ENCODE results near the gene L3MBTL2. TPM values are rescaled to one million over a fixed set of nuclear protein-coding genes. Genes with fewer than 3 reads are reported as not detected.
"Not testable (repeated sequence)": the region's sequence is repeated elsewhere in the genome, so short reads cannot be mapped to it uniquely, and the experiment has no call there.

Gene L3MBTL2
- total RNA-seq, 1 donor from 2014 or later = 33.2 TPM

GRCh38 chr22:41241133-41241676 lies 36.1 kb downstream of the L3MBTL2 start:
- no peak for DNase-seq

DNA sequence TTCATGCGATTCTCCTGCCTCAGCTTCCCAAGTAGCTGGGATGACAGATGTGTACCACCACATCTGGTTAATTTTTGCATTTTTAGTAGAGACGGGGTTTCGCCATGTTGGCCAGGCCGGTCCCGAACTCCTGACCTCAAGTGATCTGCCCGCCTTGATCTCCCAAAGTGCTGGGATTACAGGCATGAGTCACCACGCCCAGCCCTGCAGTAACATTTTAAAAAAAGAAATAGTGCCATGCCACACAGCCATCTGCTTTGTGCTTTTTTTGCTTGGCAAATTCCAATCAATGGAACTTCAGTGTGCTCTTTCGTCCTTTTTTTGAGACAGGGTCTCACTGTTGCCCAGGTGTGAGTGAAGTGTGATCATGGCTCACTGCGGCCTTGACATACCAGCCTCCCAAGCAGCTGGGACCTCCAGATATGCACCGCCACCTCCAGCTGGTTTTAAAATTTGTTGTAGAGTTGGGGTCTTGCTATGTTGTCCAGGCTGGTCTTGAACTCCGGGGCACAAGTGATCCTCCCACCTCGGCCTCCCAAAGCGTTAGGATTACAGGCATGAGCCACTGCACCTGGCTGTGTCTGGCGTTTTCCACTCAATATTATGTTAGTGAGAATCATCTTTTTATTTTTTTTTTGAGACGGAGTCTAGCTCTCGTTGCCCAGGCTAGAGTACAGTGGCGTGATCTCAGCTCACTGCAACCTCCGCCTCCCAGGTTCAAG lies 37.4 kb downstream of the L3MBTL2 start:
- DNase-seq = no peak

- DNase-seq = no peak
These were observed 38.2 kb downstream of the L3MBTL2 start for GRCh38 chr22:41243361-41243760.

- DNase-seq = peak; percentile 15
These were observed 40.9 kb downstream of the L3MBTL2 start for GRCh38 chr22:41245917-41246499.

DNA sequence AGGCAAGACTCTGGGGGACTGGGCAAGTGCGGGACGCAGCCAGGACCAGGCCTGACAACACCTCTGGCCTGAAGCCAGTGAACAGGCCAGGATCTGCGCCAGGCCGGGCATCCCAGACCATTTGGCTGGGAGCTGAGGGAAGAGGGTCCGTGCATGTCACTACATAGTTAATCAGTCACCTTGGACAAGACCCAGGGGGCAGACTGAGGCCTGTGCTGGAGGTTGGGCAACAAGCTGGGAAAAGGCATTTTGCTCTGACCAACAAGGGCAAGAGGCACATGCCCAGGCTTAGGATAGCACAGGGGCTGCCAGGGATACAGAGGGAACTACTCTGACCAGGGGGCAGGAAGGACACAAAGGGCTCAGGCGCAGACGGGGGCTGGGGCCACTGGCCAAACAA lies 42.6 kb downstream of the L3MBTL2 start:
- no peak for DNase-seq

- no peak for DNase-seq
These were observed 43.2 kb downstream of the L3MBTL2 start for GRCh38 chr22:41248314-41248713.

DNA sequence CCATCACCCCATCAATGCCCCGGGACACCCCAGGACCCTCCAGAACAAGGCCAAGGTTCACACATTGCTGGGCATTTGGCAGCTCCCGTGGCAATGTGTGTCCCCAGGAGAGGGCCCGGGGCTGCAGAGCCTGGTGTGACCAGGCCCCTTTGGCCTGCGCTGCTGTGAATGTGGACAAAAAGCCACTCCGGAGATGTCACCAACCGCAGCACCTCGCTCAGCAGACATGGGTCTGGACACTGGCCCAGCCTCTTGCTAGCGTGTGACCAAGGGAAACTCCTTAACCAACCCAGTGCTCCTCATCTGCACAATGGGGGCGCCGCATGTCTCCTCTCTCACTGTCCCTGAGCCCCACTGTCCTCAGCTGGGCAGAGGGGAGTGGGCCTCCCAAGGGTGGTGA lies 43.6 kb downstream of the L3MBTL2 start:
- DNase-seq = no peak

DNA sequence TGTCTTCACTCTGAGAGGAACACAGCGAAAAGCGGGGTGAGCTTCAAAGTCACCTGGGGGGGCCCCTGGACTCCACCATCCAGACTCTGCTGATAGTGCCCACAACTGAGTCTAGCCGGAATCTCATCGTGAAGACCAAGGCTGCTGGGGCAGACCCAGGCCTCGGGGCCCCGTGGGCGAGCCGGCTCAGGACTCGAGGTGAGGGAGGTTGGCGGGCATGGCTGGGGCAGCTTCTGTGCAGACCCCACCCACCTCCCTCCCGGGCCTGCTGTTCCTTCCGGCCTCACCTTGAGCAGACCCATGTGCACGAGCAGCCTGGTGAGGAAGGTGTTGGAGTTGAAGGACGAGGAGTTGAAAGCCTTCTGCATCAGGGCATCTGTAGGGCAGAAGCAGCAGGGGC lies 44.3 kb downstream of the L3MBTL2 start:
- DNase-seq = no peak

DNA sequence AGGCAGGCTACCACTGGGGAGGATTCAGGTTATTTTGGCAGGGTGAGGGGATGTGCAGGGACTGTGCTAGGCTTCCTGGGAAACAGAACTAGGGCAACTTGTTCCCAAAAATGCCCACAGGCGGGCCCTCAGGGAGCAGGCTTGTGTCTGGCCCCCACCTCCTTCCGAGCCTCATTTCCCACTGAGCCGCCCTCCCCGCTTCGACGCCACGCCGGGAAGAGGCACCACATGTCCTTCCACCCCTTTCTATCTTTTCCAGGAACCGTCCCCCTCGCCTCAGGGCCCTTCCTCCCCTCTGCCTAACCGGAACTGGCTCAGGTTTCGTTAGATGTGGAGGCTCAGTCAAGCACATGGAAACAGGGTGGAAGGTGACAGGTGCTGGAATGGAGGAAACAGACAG lies 45.0 kb downstream of the L3MBTL2 start:
- DNase-seq = no peak

- no peak for DNase-seq
These were observed 47.3 kb downstream of the L3MBTL2 start for GRCh38 chr22:41252365-41252764.

GRCh38 chr22:41254230-41254629 lies 49.1 kb downstream of the L3MBTL2 start:
- DNase-seq = no peak

- peak; percentile 85 for DNase-seq
These were observed 51.4 kb downstream of the L3MBTL2 start for GRCh38 chr22:41256254-41257253.

GRCh38 chr22:41257696-41258095 lies 52.6 kb downstream of the L3MBTL2 start:
- no peak for DNase-seq

DNA sequence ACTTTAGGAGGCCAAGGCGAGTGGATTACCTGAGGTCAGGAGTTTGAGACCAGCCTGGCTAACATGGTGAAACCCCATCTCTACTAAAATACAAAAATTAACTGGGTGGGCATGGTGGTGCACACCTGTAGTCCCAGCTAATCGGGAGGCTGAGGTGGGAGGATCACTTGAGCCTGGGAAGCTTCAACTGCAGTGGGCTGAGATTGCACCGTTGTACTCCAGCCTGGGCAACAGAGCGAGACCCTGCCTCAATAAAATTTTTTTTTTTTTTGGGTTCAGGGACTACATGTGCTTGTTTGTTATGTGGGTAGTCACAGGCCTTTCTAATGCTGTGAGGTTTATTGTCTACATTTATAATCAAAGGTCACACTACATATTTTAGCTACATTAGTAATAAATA lies 54.6 kb downstream of the L3MBTL2 start:
- not testable (repeated sequence) for DNase-seq

- DNase-seq = no peak
These were observed 55.8 kb downstream of the L3MBTL2 start for GRCh38 chr22:41260871-41261270.

DNA sequence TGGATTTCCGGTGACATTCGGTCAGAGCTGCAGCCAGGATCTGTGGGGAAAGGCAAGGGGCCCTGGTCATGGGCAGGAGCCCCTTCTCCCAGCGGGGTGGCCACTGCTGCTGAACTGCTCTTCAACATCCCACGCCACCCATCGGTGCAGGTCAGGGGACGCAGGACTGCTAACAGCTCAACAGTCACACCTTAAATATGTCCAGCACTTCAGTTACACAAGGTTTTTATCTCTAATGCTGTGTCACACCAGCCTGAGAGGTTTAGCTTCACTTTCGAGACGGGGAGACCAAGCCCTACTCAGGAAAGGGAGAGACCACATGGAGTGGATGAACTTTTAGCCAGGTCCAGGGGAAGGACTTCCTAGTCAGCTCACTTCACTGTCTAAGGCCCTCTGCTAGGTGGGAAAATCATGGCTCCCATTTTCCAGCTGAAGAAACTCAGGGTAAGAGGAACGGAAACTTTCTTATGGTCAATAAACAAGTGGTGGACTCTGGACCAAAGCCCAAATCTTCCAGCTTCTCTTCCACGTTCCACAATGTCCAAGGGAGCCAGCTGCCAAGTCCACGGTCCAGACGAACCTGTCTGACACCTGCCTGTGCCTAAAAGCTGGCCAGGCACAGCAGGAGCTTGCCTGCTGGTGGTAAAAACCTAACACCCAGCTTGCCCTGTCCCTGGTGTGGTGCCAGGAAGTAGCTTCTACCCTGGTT lies 56.6 kb downstream of the L3MBTL2 start:
- DNase-seq = no peak

DNA sequence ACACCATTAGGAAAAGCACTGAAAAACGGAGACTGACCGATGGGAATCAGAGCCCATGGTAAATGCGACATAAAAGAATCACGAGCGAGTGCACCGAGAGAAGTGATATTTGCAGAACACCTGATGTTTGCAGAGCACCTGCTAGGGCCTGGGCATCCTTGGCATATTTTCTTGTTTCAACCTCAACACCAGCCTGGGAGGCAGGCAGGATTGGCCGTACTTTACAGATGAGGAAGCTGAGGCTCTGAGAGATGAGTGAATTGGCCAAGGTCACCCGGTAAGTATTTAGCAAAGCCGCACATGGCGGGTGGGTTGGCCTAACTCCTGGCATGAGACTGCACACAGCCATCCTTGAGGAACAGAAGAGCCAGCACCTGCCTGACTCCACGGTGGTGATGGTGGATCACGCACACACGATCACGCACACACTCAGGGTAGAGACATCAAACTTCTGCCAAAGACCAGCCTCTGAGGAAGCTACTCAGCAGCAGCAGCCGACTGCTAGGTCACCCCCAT lies 57.2 kb downstream of the L3MBTL2 start:
- no peak for DNase-seq

- DNase-seq = no peak
These were observed 58.6 kb downstream of the L3MBTL2 start for GRCh38 chr22:41263704-41264103.

DNA sequence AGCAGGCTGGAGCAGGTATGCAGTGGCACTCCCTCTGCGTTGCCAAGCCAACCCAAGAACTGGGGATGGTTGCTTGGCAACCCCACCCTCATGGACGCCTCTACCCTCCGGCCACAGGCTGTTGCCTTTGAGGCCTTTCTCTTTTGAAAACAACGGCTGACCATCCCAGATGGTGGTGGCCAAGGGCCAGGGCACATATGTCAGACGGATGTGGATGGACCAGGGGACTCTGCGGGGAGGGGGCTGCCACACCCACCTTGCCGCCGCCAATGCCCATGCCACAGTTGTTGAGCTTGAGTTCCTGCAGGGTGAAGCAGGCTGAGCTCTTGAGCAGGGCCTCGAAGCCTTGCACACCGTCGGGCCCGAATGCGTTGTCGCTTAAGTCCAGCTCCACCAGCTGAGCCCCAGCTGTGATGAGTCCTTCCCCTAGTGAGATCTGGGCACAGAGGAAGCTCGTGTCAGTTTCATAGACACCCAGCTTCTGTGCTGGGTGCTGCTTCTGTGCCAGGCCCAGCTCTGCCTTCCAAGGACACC lies 59.4 kb downstream of the L3MBTL2 start:
- no peak for DNase-seq

DNA sequence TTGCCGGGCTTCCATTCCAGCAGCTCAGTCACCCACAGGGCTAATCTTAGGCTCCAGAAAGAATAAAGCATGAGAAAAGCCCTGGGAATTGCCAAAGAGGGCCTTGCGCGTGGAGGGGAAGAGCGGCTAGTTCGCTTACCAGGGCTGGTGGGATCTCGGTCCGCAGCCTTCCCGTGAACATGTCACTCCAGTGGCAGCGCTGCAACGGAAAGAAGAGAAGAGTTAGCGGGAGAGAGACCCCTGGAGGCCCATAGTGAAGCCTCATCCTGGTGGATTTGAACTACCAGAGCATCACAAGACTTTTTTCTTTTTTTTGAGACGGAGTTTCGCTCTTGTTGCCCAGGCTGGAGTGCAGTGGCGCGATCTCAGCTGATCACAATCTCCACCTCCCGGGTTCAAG lies 62.8 kb downstream of the L3MBTL2 start:
- no peak for DNase-seq

GRCh38 chr22:41271787-41272186 lies 66.7 kb downstream of the L3MBTL2 start:
- no peak for DNase-seq

GRCh38 chr22:41273128-41273527 lies 68.0 kb downstream of the L3MBTL2 start:
- DNase-seq = no peak
